GM12892 (cell line): ENCODE data around the gene ERMARD.

Experiments used
- POLR2A ChIP-seq: IDR thresholded peaks from 2 replicates; pipeline ENCODE4 v1.6.1; 2011; ENCODE audit warnings: low read depth, low read length, control low read depth
- TAF1 ChIP-seq: IDR thresholded peaks from 2 replicates; pipeline ENCODE4 v1.6.1; 2011; ENCODE audit warnings: low read depth, mild to moderate bottlenecking, control low read depth, low read length, borderline replicate concordance

DNA sequence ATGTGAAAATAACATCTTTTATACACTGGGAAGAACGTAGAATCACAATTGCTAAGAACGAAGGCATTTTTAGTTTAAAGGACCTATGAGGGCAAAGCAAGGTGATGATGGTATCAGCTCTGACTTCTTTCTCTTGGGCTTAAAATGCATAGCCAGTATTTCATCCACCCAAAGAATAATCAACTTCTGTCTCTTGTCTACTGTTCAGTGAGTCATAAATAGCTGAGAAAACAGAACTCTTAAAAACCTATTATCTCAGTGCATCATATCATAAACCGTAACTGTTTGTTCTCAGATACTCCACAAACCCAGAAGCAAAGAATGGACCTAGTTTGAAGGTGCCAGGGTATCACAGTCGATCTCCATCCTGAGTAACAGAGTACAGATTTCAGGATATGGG lies 32.3 kb upstream of the ERMARD start:
- no peak for TF ChIP-seq POLR2A
- TF ChIP-seq TAF1 = no peak
